ENCODE data around the gene KHDC4. TPM values are rescaled to one million over a fixed set of nuclear protein-coding genes. Genes with fewer than 3 reads are reported as not detected.

The KHDC4 gene
- total RNA-seq, 1 donor from 2014 or later: 51.8 TPM

- Mint-ChIP-seq H3K27ac (ENCODE audit: unreplicated experiment) (no peak overlapping the region), H3K36me3 (ENCODE audit: unreplicated experiment) (no peaks in the 10 kb centered on the region), H3K4me1 (ENCODE audit: low read depth, unreplicated experiment) (no peaks in the 10 kb centered on the region), H3K27me3 (ENCODE audit: unreplicated experiment) (peaks cover 2% of the 10 kb centered on the region), H3K4me3 (ENCODE audit: unreplicated experiment) (no peak overlapping the region), H3K9me3 (ENCODE audit: unreplicated experiment) (peaks cover 6% of the 10 kb centered on the region)
- TF ChIP-seq CTCF (IDR thresholded peaks at IDR 0.05; ENCODE audit: partially characterized antibody, unreplicated experiment): no peak
- DNase-seq: no peak
Observed at GRCh38 chr1:155947292-155947691, 13.1 kb upstream of the KHDC4 start.

- no peak for TF ChIP-seq CTCF (IDR thresholded peaks at IDR 0.05; ENCODE audit: partially characterized antibody, unreplicated experiment)
- Mint-ChIP-seq H3K36me3 (ENCODE audit: unreplicated experiment) (no peaks in the 10 kb centered on the region), H3K4me1 (ENCODE audit: low read depth, unreplicated experiment) (no peaks in the 10 kb centered on the region), H3K9me3 (ENCODE audit: unreplicated experiment) (peaks cover 6% of the 10 kb centered on the region), H3K27ac (ENCODE audit: unreplicated experiment) (peak overlapping the region; percentile 22), H3K27me3 (ENCODE audit: unreplicated experiment) (peaks cover 2% of the 10 kb centered on the region), H3K4me3 (ENCODE audit: unreplicated experiment) (no peak overlapping the region)
- DNase-seq: no peak
Observed at GRCh38 chr1:155946633-155947219, 12.5 kb upstream of the KHDC4 start.

DNA sequence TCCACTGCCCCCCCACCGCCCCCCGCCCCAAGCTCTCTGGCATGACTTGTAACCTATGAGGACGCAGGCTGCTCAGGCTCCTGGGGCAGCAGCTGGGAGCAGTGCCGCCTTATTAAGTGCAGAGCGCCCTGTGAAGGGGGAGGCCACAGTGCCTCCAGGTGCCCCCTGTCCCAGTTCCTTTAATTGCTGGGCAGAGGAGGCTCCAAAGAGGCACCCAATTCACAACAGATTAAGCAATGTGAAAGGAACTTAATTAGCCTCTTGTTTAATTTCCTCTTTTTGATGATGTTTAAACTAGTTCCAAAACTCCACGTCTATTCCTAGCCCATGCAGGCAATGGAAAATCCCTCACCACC, 10.2 kb upstream of the KHDC4 start:
- Mint-ChIP-seq H3K36me3 (ENCODE audit: unreplicated experiment) (no peaks in the 10 kb centered on the region), H3K27ac (ENCODE audit: unreplicated experiment) (peak overlapping the region; percentile 6), H3K9me3 (ENCODE audit: unreplicated experiment) (peaks cover 3% of the 10 kb centered on the region), H3K4me1 (ENCODE audit: low read depth, unreplicated experiment) (peaks cover 1% of the 10 kb centered on the region), H3K27me3 (ENCODE audit: unreplicated experiment) (peaks cover 4% of the 10 kb centered on the region), H3K4me3 (ENCODE audit: unreplicated experiment) (no peak overlapping the region)
- no peak for DNase-seq
- no peak for TF ChIP-seq CTCF (IDR thresholded peaks at IDR 0.05; ENCODE audit: partially characterized antibody, unreplicated experiment)

DNA sequence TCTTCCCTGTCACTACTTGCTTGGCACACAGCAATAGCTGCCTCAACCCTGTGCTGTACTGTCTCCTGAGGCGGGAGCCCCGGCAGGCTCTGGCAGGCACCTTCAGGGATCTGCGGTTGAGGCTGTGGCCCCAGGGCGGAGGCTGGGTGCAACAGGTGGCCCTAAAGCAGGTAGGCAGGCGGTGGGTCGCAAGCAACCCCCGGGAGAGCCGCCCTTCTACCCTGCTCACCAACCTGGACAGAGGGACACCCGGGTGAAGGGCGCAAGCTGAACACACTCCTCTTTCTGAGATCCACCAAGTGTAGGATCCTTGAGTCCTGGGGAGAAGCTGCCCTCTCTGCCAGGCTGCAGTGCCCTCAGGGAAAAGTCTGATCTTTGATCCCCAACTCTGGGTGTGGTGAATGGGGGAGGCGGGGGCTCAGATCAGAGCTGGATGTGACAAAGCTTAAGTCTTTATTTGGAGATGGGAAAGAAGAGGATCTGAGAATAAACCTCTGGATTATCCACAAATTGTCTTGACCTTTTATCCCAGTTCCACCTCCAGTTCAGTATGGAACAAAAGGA, 8.4 kb upstream of the KHDC4 start:
- H3K9me3 Mint-ChIP-seq (ENCODE audit: unreplicated experiment): peaks cover 2% of the 10 kb centered on the region
- DNase-seq: no peak
- peaks cover 1% of the 10 kb centered on the region for H3K4me1 Mint-ChIP-seq (ENCODE audit: low read depth, unreplicated experiment)
- H3K27ac Mint-ChIP-seq (ENCODE audit: unreplicated experiment): no peak overlapping the region
- TF ChIP-seq CTCF (IDR thresholded peaks at IDR 0.05; ENCODE audit: partially characterized antibody, unreplicated experiment): no peak
- H3K27me3 Mint-ChIP-seq (ENCODE audit: unreplicated experiment): peaks cover 4% of the 10 kb centered on the region
- H3K4me3 Mint-ChIP-seq (ENCODE audit: unreplicated experiment): no peak overlapping the region
- no peaks in the 10 kb centered on the region for H3K36me3 Mint-ChIP-seq (ENCODE audit: unreplicated experiment)

- H3K4me3 Mint-ChIP-seq (ENCODE audit: unreplicated experiment): no peak overlapping the region
- H3K27ac Mint-ChIP-seq (ENCODE audit: unreplicated experiment): no peak overlapping the region
- peaks cover 1% of the 10 kb centered on the region for H3K4me1 Mint-ChIP-seq (ENCODE audit: low read depth, unreplicated experiment)
- DNase-seq: no peak
- no peak for TF ChIP-seq CTCF (IDR thresholded peaks at IDR 0.05; ENCODE audit: partially characterized antibody, unreplicated experiment)
- H3K27me3 Mint-ChIP-seq (ENCODE audit: unreplicated experiment): peaks cover 4% of the 10 kb centered on the region
- H3K9me3 Mint-ChIP-seq (ENCODE audit: unreplicated experiment): peaks cover 2% of the 10 kb centered on the region
- H3K36me3 Mint-ChIP-seq (ENCODE audit: unreplicated experiment): no peaks in the 10 kb centered on the region
Observed at GRCh38 chr1:155941845-155942531, 7.8 kb upstream of the KHDC4 start.
